GM18870 (cell line): ENCODE data around the gene RBM4B.
"Not testable (repeated sequence)": the region's sequence is repeated elsewhere in the genome, so short reads cannot be mapped to it uniquely, and the experiment has no call there.

Source experiments
- ATAC-seq: cut with Tn5 transposase; IDR thresholded peaks from one replicate; pipeline ENCODE4 v1.9.1; 2021; ENCODE audit warnings: moderate library complexity; ENCODE audit not compliant: unreplicated experiment

RBM4B gene

DNA sequence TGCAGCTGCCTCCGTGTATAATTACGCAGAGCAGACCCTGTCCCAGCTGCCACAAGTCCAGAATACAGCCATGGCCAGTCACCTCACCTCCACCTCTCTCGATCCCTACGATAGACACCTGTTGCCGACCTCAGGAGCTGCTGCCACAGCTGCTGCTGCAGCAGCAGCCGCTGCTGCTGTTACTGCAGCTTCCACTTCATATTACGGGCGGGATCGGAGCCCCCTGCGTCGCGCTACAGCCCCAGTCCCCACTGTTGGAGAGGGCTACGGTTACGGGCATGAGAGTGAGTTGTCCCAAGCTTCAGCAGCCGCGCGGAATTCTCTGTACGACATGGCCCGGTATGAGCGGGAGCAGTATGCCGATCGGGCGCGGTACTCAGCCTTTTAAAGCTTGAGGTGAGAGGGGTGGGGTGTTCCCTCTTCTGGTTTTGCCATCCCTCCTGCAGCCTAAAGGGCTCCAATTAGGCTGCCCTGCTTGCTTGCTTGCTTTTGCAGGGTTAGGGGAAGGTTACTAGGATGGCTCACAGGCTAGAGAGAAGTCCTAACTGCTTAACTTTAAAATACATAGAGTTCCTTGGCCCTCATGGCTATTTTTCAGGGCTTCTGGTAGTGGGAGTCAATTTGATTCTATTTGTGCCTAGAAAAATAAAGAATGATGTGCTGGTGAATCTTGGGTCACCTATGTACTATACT lies 33.8 kb downstream of the RBM4B start:
- no peak for ATAC-seq

DNA sequence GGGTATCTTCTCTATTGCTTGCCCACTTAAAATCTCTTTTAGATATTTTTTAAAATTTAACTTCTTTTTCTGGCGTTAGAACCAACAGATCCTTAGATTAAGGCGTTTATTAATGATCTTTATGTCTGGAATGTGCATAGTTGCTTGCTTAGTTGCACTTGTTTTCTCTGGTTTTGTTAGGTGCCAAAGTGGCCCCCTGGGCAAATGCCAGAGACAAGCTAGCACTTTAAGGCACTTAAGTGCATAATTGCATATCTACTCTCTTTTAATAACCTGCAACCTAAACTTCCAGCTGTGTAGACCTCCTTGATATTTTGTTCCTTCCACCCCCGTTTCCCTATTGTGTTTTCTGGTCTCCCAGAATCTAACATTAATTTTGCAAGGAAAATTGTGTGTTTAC lies 35.9 kb downstream of the RBM4B start:
- no peak for ATAC-seq

DNA sequence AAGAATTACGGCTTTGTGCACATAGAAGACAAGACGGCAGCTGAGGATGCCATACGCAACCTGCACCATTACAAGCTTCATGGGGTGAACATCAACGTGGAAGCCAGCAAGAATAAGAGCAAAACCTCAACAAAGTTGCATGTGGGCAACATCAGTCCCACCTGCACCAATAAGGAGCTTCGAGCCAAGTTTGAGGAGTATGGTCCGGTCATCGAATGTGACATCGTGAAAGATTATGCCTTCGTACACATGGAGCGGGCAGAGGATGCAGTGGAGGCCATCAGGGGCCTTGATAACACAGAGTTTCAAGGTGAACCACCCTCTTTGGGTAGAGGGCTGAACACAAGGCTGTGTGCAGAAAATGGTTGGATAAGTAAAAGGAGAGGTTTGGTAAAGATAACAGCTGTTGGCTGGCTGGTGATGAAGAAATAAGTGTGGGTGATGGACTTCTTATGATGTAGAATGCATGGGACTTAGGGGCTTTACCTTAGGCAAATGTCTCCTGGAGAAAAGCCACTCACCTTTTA lies 37.8 kb downstream of the RBM4B start:
- ATAC-seq, result not testable (repeated sequence)

DNA sequence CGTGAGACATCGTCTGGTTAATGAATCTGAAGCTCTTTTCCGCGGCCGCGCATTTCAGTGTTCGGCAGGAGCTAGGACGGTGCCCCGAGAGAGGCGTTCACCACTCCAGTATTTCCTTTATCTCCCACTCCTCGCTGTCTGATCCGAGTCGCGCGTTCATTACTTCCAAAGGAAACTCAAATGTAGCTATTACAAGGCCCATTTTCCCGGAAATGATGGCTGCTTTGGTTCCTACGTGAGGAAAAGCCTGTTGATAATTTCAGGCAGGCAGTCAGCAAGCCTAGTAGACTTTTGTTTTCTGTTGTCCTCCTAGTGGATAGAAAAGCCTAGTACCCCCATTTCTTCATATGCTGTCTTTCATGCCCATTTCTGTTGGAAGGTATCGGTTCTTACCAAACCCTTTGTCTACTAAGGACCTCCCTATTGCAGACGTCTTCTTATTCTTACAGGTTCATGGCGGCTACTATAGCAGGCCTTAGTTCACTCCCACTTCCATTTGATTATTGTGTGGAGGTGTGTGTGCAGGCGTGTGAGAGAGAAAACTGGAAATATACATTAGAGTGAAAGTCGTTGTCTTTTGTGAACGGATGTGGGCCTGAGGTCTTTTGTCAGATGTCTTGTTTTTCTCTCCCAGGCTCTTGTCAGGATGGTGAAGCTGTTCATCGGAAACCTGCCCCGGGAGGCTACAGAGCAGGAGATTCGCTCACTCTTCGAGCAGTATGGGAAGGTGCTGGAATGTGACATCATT lies 38.4 kb downstream of the RBM4B start:
- ATAC-seq, result no peak

DNA sequence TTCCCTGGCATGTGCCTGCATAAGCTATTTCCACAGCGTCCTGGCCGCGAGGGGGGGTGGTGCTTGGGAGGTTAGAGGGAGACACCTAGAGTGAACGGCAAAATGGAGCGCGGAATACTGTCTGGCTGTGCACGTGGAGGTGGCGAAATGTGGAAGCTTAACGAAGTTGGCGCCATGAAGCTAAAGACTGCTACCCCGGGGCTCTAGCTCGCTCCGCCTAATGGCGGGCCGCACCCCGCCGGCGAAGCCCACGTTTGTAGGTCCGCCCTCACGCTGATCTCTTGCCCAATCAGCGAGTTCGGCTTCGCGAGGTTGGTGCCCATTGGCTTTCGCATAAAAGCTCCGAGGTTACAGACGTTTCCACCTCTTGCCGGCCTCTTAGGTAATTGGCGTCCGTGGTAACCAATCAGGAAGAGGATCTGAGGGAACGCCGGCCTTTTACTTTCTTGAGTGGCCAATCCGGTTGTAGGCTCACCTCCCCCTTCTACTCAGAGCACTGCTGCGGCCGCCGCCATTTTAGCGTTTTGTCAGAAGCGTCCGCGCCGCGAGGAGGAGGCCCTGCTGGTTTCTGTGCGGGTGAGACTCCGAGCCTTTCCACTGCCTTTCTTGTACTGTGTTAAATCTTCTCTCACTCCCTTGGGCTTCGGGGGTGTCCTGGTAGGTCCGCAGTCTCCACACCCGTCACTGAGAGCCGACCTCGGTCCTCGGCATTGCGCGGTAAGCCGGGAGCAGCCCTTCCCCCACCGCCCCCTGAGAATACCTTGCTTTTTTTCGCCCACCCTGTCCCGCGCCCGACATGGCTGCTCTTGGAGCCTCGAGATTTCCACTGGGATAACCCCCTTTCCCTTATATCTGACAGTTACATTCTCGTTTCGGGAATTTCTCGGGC lies 39.3 kb downstream of the RBM4B start, which contains the start of gene RBM4:
RBM4 (plus strand) TSS at position 527 of the 889 bp plus-strand sequence. CDS start 1,009 bp downstream, outside the sequence.
- ATAC-seq, result peak; percentile 93

DNA sequence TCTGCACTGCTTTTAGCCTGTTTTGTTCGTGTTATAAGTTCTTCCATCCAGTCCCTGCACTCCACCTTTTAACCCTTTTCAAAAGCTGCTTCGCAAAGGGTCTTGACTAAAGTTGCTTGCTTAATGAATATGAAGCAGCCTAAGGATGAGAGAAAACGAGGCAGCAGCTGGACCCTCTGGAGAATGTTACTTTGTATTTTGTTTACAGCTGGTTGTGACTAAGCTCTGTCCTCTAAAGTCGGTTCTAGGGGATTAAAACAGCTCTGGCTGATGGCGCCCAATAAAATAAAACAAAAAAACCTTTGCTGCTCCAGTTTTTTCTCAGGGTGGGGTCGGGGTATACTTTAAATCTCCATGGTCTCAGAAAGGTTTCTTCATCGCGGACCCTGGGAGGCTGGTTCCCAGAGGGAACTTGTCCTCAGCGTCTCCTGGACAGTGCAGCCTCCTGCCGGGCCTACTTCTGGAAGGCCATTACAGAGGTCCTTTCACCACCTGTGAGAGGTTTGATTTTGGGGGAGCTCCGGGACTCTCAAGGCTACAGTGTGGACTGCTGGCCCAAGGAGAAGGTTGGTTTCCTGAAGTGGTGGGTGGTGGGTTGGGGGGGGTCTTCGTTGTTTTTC lies 40.0 kb downstream of the RBM4B start:
- no peak for ATAC-seq

DNA sequence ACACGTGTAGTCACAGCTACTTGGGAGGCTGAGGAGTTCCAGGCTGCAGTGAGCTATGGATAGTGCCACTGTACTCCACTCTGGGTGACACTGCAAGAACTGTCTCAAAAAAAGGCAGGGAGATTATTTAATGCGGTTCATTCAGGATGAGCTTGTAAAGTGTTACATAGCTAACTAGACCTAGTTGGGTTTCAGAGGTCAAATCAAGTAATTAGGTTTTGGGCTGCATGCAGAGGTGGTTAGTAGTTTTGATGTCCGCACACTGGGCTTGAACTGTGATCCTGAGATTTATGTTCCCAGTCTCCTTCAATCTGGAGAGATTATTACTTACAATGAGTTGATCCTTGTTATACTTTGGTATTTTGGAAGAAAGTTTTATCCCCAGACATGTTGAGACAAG lies 41.3 kb downstream of the RBM4B start:
- no peak for ATAC-seq

DNA sequence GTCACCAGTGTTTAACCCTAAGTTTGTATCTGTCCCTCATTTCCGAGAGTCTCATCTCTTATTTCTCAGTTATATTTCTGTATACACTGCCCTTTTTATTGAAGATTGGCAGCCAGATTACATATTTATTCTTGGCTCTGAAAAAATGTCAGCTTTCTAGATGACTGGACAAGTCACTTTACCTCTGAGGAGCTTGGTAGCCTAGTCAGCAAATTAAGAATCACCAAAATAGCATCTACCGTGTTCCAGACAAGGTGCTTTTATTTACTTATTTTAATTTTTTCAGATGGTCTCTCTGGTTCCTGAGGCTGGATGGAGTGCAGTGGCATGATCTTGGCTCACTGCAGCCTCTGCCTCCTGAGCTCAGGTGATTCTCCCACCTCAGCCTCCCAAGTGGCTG lies 44.7 kb downstream of the RBM4B start:
- ATAC-seq, result no peak

DNA sequence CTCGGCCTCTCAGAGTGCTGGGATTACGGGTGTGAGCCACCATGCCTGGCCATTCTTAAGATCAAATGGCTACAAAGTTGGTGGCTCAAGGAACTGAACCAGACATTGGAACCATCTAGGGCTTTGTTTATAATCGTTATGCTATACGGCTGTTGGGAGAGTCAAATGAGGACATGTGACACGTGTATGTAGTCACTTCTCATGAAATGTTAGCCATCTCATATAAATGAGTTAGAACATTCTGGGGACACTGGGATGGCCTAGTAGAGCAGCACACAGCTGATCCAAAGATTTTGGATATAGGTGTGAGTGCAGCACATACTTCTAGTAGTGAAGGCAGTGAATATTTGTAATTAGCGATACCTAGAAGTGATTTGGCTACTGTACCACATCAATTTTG lies 45.8 kb downstream of the RBM4B start:
- ATAC-seq, result no peak

DNA sequence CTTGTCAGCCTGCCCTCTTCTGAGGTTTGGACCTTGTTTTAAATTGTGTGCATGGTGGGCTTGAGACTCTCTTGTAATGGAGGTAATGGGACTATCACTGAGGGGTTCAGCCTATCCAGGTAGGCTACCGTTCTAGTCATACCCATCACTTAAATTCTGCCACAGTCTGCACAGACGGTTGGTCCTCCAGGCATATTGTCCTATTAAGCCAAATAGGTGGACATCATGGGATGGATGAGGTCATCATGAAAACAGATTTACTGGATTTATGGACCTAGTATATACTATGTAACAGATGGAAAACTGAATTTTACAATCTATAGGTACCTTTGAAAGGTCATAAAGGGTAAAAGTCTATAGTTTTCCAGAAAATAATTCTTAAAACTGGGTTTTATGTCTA lies 48.3 kb downstream of the RBM4B start:
- no peak for ATAC-seq

DNA sequence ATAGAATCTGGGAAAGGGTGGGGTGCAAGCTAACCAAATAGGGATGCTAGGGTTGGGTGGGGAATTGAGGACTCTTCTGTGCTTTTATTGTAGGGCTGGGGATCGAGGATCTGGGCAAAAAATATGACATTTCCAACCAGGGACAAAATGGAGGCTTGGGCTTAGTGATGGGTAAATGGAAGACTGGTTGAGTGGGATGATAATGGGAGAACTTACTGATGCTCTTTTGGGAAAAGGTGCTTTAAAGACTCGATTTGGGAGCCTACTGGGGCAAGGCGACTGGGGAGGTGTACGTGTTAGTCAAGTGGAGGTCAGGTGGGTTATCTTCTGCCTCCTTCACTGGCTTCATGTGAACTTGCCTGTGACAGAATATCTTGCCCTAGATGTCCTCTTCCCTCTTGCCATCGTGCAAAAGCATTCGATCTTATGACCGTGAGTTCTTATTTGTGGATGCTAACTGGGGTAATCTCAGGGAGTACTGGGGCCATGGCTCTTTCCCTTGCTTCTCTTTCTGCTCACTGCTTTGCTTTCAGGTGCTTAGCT lies 49.6 kb downstream of the RBM4B start:
- ATAC-seq, result no peak

DNA sequence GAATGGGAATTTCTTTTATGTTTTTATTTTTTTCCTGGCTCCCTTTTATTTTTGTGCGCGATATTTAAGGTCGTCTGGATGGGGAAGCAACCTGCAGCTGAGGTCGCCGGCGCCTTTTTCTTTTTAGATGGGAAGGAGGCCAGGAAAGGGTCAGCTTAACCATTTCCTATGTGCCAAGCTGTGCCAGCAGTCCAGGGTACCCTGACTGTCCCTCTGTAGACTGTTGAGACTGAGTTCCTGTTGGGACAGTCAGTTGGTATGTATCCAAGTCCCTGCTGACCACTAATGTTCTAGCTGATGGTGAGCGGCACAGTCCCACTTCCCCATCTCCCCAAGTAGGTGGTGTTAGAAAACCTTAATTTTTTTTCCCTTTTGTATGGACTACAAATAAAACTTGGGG lies 50.8 kb downstream of the RBM4B start:
- ATAC-seq, result no peak

DNA sequence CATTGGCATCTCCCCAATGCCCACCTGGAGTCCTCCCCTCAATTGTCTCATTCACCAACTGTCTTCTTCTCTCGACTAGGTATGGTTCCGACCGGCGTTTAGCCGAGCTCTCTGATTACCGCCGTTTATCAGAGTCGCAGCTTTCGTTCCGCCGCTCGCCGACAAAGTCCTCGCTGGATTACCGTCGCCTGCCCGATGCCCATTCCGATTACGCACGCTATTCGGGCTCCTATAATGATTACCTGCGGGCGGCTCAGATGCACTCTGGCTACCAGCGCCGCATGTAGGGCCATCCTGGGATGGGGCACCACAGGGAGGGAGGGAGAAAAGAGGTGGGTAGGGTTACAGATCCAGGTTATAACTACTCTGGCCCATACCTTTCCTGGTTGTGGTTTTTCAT lies 51.3 kb downstream of the RBM4B start:
- no peak for ATAC-seq

DNA sequence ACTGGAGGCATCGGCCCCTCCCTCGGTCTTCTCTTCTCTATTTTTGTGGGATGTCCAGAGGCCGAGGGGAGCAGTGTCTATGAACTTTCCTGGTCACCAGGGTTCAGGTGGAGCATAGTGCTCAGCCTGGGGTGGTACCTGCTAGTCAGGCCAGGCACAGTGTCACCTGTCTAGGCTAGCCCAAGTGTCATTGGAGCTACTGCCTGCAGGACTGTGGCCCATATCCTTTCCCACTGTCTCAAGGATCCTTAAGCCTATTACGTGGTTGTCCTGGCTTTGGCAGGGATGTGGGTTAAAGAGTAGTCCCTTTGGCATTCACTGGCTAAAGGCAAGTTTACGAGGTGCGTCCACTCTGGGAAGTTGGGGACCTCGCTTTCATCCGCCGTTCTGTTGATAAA lies 51.9 kb downstream of the RBM4B start:
- no peak for ATAC-seq

DNA sequence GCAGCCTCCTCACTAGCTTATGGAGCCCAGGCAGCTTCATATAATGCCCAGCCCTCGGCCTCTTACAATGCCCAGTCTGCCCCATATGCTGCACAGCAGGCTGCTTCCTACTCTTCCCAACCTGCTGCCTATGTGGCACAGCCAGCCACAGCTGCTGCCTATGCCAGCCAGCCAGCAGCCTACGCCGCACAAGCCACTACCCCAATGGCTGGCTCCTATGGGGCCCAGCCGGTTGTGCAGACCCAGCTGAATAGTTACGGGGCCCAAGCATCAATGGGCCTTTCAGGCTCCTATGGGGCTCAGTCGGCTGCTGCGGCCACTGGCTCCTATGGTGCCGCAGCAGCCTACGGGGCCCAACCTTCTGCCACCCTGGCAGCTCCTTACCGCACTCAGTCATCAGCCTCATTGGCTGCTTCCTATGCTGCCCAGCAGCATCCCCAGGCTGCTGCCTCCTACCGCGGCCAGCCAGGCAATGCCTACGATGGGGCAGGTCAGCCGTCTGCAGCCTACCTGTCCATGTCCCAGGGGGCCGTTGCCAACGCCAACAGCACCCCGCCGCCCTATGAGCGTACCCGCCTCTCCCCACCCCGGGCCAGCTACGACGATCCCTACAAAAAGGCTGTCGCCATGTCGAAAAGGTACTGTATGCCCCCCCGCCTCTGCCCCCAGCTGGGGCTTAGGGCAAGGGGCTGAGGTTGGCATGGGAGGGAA lies 52.5 kb downstream of the RBM4B start:
- no peak for ATAC-seq

DNA sequence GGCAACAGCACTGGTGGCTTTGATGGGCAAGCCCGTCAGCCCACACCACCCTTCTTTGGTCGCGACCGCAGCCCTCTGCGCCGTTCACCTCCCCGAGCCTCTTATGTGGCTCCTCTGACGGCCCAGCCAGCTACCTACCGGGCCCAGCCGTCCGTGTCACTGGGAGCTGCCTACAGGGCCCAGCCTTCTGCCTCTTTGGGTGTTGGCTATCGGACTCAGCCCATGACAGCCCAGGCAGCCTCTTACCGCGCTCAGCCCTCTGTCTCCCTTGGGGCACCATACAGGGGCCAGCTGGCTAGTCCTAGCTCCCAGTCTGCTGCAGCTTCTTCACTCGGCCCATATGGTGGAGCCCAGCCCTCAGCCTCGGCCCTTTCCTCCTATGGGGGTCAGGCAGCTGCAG lies 53.2 kb downstream of the RBM4B start:
- ATAC-seq, result no peak

DNA sequence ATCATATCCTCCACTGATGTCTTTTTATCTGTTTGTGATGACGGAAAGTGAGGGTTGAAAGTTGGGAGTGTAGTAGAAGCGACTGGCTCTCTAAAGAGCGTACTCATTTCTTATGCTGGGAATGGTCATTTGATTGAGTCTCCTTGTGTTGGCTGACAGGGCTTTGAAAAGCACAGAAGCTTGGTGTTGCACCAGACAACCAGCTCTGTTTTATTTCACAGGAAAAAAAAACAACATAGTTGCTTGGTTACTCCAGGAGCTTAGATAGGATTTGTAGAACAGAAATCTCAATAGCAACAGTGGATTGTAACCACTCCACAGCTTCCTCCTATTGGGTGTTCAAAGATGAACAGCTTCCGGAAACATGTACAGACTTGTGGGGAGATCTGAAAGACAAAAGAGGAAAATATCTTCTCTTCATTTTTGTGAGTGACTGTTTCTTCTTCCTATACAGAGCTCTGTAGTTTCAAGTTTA lies 58.6 kb downstream of the RBM4B start:
- no peak for ATAC-seq

DNA sequence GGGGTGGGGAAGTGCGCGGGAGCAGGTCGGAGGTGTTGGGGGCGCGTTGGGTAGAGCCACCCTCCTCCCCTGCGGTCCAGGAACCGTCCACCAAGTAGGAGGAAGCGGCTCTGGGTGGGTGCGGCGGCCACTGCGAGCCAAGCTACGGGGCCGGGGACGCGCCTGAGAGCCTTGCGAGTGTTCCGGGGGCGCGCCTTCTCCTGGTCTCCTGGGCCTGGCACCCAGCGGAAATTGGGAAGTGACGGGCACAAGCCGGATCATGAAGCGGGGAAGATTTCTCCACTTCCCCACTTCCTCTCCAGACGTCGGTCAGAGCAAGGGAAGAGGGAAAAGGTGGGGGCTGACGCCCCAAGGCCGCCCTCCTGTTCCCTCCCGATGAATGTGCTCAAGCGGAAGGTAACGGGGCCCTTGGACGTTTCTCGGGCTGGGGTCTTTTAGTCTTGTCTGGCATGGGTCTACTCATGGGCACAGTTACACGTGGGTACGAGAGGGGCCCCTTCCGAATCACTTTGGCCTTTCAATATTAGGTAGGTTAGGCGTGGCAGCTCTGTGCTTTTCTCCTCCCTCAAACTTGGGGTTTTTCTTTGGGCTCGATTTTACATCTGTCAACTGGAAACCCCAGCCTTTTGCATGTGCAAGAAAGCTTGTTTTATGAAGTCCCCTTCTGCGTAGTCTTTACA lies 60.4 kb downstream of the RBM4B start:
- no peak for ATAC-seq
